ENCODE results near the gene INPP4B. TPM values are rescaled to one million over a fixed set of nuclear protein-coding genes. Genes with fewer than 3 reads are reported as not detected.

INPP4B gene
- total RNA-seq, 1 experiment from 2014 or later: 17.6 TPM

- POLR2A ChIA-PET: interaction anchor here (0.6 kb wide), 1 partner anchor 58 kb away, joined by 3 read pairs; no protein-coding TSS in a partner anchor
- Mint-ChIP-seq H3K4me1 (ENCODE audit: insufficient read depth, unreplicated experiment) (no peaks in the 10 kb centered on the region), H3K27ac (ENCODE audit: low read depth, unreplicated experiment) (no peak overlapping the region), H3K36me3 (ENCODE audit: insufficient read depth, unreplicated experiment) (peaks cover 14% of the 10 kb centered on the region), H3K4me3 (ENCODE audit: unreplicated experiment) (no peak overlapping the region), H3K9me3 (ENCODE audit: unreplicated experiment) (no peaks in the 10 kb centered on the region), H3K27me3 (ENCODE audit: insufficient read depth, unreplicated experiment) (no peaks in the 10 kb centered on the region)
- CTCF ChIA-PET: no interaction called here
- no TSS peak for BruUV-seq (replicated peaks)
- no peak for TF ChIP-seq CTCF (IDR thresholded peaks at IDR 0.05; ENCODE audit: unreplicated experiment)
- intact Hi-C loops (cut with micrococcal nuclease): no loop called here
- DNase-seq (ENCODE audit: unreplicated experiment): no peak
Measured at GRCh38 chr4:142326181-142326580, 519.9 kb downstream of the INPP4B start.

GRCh38 chr4:142324572-142324971 lies 521.5 kb downstream of the INPP4B start:
- TF ChIP-seq CTCF (IDR thresholded peaks at IDR 0.05; ENCODE audit: unreplicated experiment): no peak
- no peak overlapping the region for H3K4me3 Mint-ChIP-seq (ENCODE audit: unreplicated experiment)
- H3K27me3 Mint-ChIP-seq (ENCODE audit: insufficient read depth, unreplicated experiment): no peaks in the 10 kb centered on the region
- intact Hi-C loops (cut with micrococcal nuclease): no loop called here
- no peaks in the 10 kb centered on the region for H3K4me1 Mint-ChIP-seq (ENCODE audit: insufficient read depth, unreplicated experiment)
- peaks cover 14% of the 10 kb centered on the region for H3K36me3 Mint-ChIP-seq (ENCODE audit: insufficient read depth, unreplicated experiment)
- no peak overlapping the region for H3K27ac Mint-ChIP-seq (ENCODE audit: low read depth, unreplicated experiment)
- no peak for DNase-seq (ENCODE audit: unreplicated experiment)
- ChIA-PET CTCF (interaction anchor here (0.6 to 0.7 kb wide), 2 partner anchors 798 to 1018 kb away, joined by 3 to 4 read pairs; no protein-coding TSS in a partner anchor), POLR2A (no interaction called here)
- no TSS peak for BruUV-seq (replicated peaks)
- H3K9me3 Mint-ChIP-seq (ENCODE audit: unreplicated experiment): no peaks in the 10 kb centered on the region

GRCh38 chr4:142322996-142323395 lies 523.1 kb downstream of the INPP4B start:
- H3K4me1 Mint-ChIP-seq (ENCODE audit: insufficient read depth, unreplicated experiment): no peaks in the 10 kb centered on the region
- intact Hi-C loops (cut with micrococcal nuclease): no loop called here
- no TSS peak for BruUV-seq (replicated peaks)

GRCh38 chr4:142318280-142318679 lies 527.8 kb downstream of the INPP4B start:
- CTCF ChIA-PET: interaction anchor here (1.0 kb wide), 1 partner anchor 11 kb away, joined by 3 read pairs; no protein-coding TSS in a partner anchor
- H3K4me3 Mint-ChIP-seq (ENCODE audit: unreplicated experiment): no peak overlapping the region
- no peaks in the 10 kb centered on the region for H3K27me3 Mint-ChIP-seq (ENCODE audit: insufficient read depth, unreplicated experiment)
- no peaks in the 10 kb centered on the region for H3K4me1 Mint-ChIP-seq (ENCODE audit: insufficient read depth, unreplicated experiment)
- intact Hi-C loops (cut with micrococcal nuclease): no loop called here
- TF ChIP-seq CTCF (IDR thresholded peaks at IDR 0.05; ENCODE audit: unreplicated experiment): no peak
- no peaks in the 10 kb centered on the region for H3K36me3 Mint-ChIP-seq (ENCODE audit: insufficient read depth, unreplicated experiment)
- BruUV-seq (replicated peaks): no TSS peak
- no peak for DNase-seq (ENCODE audit: unreplicated experiment)
- POLR2A ChIA-PET: no interaction called here
- H3K9me3 Mint-ChIP-seq (ENCODE audit: unreplicated experiment): no peaks in the 10 kb centered on the region
- no peak overlapping the region for H3K27ac Mint-ChIP-seq (ENCODE audit: low read depth, unreplicated experiment)

More at GRCh38 chr4:142322996-142323395, 523.1 kb downstream of the INPP4B start:
- DNase-seq (ENCODE audit: unreplicated experiment): no peak
- Mint-ChIP-seq H3K27me3 (ENCODE audit: insufficient read depth, unreplicated experiment) (no peaks in the 10 kb centered on the region), H3K27ac (ENCODE audit: low read depth, unreplicated experiment) (no peak overlapping the region), H3K4me3 (ENCODE audit: unreplicated experiment) (no peak overlapping the region), H3K9me3 (ENCODE audit: unreplicated experiment) (no peaks in the 10 kb centered on the region), H3K36me3 (ENCODE audit: insufficient read depth, unreplicated experiment) (peaks cover 6% of the 10 kb centered on the region)
- ChIA-PET POLR2A (interaction anchor here (0.6 kb wide), 2 partner anchors 11 to 146 kb away, joined by 3 read pairs; no protein-coding TSS in a partner anchor), CTCF (no interaction called here)
- no peak for TF ChIP-seq CTCF (IDR thresholded peaks at IDR 0.05; ENCODE audit: unreplicated experiment)
